ENCODE measurements around the gene ACSS2. TPM values are rescaled to one million over a fixed set of nuclear protein-coding genes. Genes with fewer than 3 reads are reported as not detected.

The ACSS2 gene
- total and polyA plus RNA-seq, 10 of the 15 experiments (the other 5 are each of a cell fraction or from before 2014, with no cell fraction given): 2.8 to 37.2 (median 24.2) TPM

DNA sequence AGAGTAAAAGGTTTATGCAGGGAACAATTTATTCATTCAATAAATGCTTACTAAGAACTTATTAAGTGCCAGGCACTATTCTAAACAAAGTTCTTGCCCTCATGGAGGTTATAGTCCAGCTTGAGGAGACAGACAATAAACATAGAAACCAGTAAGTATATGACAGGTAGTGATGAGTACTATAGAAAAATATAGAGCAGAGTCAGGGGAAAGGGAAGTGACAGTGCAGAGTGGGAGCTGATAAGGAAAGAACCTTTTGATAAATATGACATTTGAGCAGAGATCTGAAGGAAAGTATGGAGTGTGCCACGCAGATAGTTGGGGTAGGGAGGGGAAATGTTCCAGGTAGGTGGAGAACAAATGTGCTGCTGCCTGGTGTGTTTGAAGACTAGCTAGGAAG, 12.1 kb downstream of the ACSS2 start:
- no peak for FAIRE-seq
- WGBS (ENCODE audit: insufficient coverage, insufficient replicate concordance, low lambda C conversion rate, missing lambda C conversion rate): 63% methylated on average over 1 of the region's 1 CpG
- no TSS peak for BruUV-seq (replicated peaks)

More for the DNA sequence above, 12.1 kb downstream of the ACSS2 start:
- Histone ChIP-seq H3K79me2 (ENCODE audit: control insufficient read depth, insufficient read depth, low read length) (no peaks in the 10 kb centered on the region), H3K4me1 (ENCODE audit: control insufficient read depth, insufficient read depth, low read length) (peaks cover 26% of the 10 kb centered on the region; the same call in 1 of the 2 replicates), H3K36me3 (ENCODE audit: control insufficient read depth in 2 of 2, insufficient read depth in 2 of 2, low read length in 1 of 2) (no peaks in the 10 kb centered on the region), H3K27me3 (replicated peaks in 1 of 2; ENCODE audit: control insufficient read depth in 2 of 2, insufficient read depth in 2 of 2, low read length in 1 of 2) (no peaks in the 10 kb centered on the region), H3K27ac (ENCODE audit: control insufficient read depth, insufficient read depth) (no peak overlapping the region; the same call in 1 of the 2 replicates), H3K4me3 (no peak overlapping the region), H2AFZ (ENCODE audit: control insufficient read depth, low read depth, low read length) (no peak overlapping the region; the same call in 1 of the 2 replicates), H3K9ac (ENCODE audit: control insufficient read depth, insufficient read depth, low read length) (no peak overlapping the region), H3K9me3 (replicated peaks; ENCODE audit: control insufficient read depth, insufficient read depth, low read length) (no peaks in the 10 kb centered on the region), H4K20me1 (ENCODE audit: control insufficient read depth, insufficient read depth) (no peaks in the 10 kb centered on the region), H3K4me2 (ENCODE audit: control insufficient read depth, insufficient read depth) (no peak overlapping the region)
- in situ Hi-C loops (cut with MboI): no loop called here
- ChIA-PET POLR2A (interaction anchor here (0.7 kb wide), 1 partner anchor 175 kb away, joined by 5 read pairs; no protein-coding TSS in a partner anchor), SMC1A (ENCODE audit: uncharacterized antibody, unreplicated experiment) (interaction anchor here (0.9 to 1.6 kb wide), 2 partner anchors 12 to 61 kb away, joined by 3 to 4 read pairs; partner anchors contain the start of gene ACSS2), CTCF (interaction anchor here (0.7 to 1.4 kb wide), 3 partner anchors 13 to 1129 kb away, joined by 3 read pairs; no protein-coding TSS in a partner anchor), RAD21 (ENCODE audit: unreplicated experiment) (no interaction called here)
- intact Hi-C loops (cut with micrococcal nuclease; ENCODE audit: unreplicated experiment): no loop called here
- DNase-seq (ENCODE audit: low read depth, low spot score) (no peak), ATAC-seq (no peak)
- TF ChIP-seq JUND (IDR thresholded peaks at IDR 0.05; ENCODE audit: low read depth, low read length) (no peak), BACH1 (IDR thresholded peaks at IDR 0.05; ENCODE audit: borderline replicate concordance) (no peak)
- TF ChIP-seq, protein P1, sequence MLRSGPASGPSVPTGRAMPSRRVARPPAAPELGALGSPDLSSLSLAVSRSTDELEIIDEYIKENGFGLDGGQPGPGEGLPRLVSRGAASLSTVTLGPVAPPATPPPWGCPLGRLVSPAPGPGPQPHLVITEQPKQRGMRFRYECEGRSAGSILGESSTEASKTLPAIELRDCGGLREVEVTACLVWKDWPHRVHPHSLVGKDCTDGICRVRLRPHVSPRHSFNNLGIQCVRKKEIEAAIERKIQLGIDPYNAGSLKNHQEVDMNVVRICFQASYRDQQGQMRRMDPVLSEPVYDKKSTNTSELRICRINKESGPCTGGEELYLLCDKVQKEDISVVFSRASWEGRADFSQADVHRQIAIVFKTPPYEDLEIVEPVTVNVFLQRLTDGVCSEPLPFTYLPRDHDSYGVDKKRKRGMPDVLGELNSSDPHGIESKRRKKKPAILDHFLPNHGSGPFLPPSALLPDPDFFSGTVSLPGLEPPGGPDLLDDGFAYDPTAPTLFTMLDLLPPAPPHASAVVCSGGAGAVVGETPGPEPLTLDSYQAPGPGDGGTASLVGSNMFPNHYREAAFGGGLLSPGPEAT (IDR thresholded peaks at IDR 0.05; ENCODE audit: low read depth): no peak
- TF ChIP-seq, protein P2, sequence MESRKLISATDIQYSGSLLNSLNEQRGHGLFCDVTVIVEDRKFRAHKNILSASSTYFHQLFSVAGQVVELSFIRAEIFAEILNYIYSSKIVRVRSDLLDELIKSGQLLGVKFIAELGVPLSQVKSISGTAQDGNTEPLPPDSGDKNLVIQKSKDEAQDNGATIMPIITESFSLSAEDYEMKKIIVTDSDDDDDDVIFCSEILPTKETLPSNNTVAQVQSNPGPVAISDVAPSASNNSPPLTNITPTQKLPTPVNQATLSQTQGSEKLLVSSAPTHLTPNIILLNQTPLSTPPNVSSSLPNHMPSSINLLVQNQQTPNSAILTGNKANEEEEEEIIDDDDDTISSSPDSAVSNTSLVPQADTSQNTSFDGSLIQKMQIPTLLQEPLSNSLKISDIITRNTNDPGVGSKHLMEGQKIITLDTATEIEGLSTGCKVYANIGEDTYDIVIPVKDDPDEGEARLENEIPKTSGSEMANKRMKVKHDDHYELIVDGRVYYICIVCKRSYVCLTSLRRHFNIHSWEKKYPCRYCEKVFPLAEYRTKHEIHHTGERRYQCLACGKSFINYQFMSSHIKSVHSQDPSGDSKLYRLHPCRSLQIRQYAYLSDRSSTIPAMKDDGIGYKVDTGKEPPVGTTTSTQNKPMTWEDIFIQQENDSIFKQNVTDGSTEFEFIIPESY (IDR thresholded peaks at IDR 0.05): no peak
- TF ChIP-seq, protein P3, sequence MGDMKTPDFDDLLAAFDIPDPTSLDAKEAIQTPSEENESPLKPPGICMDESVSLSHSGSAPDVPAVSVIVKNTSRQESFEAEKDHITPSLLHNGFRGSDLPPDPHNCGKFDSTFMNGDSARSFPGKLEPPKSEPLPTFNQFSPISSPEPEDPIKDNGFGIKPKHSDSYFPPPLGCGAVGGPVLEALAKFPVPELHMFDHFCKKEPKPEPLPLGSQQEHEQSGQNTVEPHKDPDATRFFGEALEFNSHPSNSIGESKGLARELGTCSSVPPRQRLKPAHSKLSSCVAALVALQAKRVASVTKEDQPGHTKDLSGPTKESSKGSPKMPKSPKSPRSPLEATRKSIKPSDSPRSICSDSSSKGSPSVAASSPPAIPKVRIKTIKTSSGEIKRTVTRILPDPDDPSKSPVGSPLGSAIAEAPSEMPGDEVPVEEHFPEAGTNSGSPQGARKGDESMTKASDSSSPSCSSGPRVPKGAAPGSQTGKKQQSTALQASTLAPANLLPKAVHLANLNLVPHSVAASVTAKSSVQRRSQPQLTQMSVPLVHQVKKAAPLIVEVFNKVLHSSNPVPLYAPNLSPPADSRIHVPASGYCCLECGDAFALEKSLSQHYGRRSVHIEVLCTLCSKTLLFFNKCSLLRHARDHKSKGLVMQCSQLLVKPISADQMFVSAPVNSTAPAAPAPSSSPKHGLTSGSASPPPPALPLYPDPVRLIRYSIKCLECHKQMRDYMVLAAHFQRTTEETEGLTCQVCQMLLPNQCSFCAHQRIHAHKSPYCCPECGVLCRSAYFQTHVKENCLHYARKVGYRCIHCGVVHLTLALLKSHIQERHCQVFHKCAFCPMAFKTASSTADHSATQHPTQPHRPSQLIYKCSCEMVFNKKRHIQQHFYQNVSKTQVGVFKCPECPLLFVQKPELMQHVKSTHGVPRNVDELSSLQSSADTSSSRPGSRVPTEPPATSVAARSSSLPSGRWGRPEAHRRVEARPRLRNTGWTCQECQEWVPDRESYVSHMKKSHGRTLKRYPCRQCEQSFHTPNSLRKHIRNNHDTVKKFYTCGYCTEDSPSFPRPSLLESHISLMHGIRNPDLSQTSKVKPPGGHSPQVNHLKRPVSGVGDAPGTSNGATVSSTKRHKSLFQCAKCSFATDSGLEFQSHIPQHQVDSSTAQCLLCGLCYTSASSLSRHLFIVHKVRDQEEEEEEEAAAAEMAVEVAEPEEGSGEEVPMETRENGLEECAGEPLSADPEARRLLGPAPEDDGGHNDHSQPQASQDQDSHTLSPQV (IDR thresholded peaks at IDR 0.05): no peak

All from GM12878 (cell line).